NCI-H1930 (cell line): Measurements from ENCODE around the gene TMEM132D.

Source experiments
- DNase-seq, 2 experiments: peaks; one replicate each; lab custom pipeline; 2025; lab: John Stamatoyannopoulos, UW

Gene TMEM132D

DNA sequence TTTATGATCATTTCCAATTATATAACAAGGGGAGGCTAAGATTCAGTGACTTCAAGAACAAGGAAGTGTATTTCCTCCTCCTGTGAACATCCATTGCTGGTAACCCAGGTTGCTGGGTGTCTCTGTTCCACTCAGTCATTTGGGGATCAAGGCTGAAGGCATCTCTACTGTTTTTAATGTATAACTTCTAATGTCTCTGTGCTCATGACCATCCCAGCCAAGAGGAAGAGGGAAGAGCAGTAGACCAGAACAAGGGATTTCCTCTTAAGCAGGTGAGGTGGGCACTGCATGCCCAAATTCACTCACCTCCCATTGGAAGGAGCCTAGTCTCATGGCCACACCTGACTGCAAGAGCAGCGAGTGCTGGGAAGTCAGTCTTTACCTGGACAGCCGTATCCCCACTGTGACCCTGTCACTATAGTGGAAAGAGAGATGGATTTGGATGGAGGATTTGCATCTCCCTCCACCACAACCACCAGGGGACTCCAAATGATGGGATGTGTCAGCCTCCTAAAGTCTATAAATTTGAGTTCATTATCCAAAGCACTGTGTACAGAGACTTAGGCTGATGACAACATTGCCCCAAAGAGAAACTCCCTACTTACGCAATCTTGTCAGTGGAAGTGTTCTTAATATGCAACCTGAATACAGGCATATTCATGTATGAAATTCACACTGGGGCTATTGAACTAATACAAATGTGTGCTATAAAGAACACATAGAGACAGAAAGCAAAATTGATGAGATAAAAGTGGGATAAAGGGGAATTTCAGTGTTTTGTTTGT is 368.7 kb downstream of the TMEM132D start:
- no peak for DNase-seq

DNA sequence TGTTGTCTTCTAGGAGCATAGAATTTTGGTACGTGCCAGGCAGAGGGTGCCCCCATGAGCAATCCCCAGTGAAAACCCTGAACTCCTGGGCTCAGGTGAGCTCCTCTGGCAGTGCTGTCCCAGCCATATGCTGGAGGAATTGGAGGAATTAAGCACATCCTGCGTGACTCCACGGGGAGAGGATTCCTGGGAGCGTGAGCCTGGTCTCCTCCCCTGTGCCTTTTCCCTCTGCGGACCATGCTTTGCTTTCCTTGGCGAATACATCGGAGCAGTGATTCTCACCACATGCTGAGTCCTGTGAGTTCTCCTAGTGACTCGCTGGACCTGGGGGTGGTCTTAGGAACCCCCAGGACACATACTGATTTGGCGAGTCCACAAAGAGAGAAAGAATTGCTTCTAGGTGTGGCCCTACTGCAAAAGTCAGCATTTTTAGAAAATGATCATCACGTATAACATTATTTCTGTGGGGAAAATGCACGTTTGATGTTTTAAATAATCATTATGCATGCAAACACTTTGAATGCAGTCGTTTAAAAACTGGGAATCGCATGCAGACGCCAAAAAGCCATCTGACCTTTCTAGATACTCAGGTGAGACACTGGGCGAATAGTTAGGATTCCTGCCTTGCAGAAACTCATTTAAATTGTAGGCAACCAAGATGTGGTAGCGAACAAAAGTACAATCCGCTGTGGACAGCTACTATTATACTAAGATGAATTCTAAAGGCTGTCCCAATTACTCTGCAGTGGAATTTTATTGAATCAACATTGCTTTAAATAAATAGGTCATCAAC is 370.9 kb downstream of the TMEM132D start:
- DNase-seq = no peak

DNA sequence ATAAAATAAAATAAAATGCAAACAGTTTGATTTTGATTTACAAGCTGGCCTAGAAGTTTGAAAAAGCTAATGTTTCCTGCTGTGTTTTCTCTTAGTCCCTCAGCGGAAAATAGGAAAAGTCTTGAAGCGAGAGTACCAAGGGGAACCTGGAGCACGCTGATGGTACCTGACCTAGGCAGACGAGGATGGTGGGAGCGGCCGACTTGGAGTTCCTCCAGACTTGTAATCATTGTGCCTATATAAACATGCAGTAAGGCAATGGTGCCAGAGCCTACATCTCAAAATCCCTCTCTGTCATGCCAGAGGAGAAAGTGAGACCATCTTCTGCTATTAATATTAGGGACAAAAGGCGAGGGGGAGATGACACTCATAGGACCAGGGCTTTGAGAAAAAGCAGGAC is 371.7 kb downstream of the TMEM132D start:
- no peak for DNase-seq

DNA sequence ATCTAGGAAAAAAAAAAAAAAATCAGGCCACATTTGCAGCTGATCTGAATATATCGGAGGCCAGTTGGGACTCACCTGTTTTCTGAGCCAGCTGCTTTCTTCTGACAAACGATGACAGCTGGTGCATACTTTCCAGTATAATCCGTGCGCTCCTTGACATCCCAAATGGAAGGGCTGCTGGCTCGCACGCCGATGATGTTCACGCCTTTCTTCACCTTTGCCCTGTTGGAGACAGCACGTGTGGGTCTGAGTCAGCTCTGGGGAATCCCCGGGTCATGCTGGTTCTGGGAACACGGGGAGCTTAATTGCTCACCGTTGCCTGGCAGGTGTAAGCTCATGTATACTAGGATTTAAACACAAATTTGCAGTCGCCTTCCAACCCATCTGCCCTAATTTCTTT is 372.8 kb downstream of the TMEM132D start:
- no peak for DNase-seq

DNA sequence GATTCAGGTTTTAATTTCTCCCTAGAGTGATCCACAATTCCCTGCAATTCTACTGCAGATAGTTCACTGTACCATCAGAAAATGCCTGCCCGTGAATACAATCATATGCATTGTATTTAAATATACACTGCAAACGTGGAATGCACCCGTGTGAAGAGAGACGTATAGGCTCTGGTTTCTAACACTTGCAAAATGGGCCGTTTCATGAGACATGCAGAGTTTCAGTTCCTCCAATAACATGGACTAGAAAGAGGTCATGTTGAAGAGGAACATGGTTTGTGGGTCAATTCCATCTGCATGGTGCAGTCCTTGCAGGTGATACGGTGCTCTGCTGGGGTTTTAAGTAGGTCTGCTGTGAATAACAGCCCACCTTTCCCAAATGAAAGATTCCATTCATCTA is 373.3 kb downstream of the TMEM132D start:
- DNase-seq = no peak

DNA sequence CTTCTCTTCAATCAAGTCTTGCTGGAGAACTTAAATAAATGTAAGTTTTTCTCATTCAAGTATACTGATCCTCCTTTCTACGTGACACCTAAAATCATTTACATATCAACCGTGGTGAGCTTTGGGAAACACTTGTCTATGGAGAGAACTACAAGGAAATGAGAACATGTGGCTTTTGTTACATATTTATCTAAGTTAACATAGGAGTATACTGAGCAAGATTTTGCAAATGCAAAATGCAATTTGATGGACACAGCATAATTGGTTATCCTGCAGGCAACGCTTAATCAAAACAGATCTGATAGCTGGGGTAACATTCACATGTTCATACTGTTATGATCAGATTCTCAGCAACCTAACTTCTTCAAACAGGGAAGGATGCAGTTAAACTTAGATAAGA is 376.3 kb downstream of the TMEM132D start:
- DNase-seq = no peak

DNA sequence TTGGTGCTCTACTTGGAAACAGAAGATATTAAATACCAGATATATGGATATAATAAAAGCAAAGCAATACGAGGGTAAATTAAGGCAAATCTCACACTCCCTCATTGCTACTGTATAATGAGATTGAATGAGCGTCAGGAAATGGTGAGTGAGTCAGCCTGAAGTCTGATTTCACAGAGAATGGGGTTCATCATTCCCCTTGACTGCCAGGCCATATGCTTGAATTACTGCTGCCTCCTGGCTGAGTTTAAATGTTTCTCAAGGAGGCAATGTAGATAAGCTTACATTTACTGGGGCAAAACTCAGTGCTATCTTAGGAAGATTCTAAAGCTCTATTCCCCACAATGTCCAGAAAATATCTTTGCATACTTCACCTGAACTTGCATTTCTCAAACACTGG is 380.2 kb downstream of the TMEM132D start:
- DNase-seq = no peak

DNA sequence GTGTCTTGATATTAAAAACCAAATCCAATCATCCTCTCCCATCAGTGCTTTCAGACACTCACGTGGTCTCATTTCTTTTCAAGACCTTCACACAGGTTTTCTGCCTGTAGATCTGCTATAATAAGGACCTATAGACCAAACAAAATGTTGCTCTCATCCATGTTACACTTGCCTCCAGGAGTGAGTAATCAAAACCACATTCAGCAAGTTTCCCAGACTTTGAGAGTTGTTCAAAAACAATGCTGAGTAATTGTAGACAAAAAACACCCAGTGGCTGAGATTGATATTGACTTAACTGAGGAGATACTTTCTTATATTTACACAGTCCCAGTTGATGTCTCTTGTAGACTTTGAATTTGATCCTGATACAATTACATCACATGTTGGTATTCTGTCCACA is 383.1 kb downstream of the TMEM132D start:
- DNase-seq = no peak

DNA sequence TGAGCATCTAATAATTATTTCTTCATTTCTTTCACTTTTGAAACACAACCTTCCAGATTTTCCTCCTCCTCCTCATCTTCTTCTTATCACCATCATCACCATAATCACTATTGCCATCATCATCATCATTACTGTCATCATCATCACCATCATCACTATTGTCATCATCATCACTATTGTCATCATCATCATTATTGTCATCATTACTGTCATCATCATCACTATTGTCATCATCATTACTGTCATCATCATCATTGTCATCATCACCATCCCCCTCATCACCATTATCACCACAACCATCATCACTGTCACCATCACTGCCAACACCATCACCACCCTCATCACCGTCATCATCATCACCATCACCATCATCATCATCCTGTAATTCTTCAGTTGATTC is 400.0 kb downstream of the TMEM132D start:
- no peak for DNase-seq

DNA sequence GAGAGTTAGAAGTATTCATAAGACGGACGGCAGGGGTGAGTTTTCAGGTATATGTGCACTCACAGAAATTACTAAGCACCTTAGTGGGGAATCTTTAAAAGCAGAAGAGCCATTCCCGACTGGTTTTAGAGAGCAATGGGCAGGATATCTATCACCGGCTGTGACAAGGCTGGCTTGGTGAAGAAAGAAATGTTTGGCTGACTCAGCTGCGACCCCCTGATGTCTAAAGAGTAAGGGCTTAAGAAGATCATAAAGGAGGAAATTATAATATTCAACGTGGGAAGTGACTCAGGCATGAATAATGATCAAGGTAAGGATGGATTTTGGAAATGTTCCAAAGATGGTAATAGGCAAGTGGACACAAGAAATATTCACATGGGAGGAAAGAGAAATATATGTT is 407.6 kb downstream of the TMEM132D start:
- no peak for DNase-seq

DNA sequence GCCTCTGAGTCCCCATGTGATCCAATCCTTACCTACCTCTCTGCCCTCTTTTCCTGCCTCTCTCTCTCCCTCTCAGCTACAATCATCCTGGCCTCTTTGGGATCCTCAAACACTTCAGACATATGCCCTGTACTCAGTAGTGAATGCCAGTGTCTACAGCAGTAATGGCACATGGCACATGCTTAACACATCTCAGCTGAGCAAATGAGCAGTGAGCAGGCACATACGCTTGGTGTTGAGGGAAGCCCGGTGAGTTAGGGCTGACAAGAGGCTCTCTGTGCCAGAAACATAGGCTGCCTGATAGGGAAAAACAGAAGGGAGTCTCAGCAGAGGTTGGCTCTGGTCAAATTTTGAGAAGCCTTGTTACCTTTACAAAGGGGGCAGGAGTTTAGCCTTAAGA is 409.1 kb downstream of the TMEM132D start:
- DNase-seq = no peak

DNA sequence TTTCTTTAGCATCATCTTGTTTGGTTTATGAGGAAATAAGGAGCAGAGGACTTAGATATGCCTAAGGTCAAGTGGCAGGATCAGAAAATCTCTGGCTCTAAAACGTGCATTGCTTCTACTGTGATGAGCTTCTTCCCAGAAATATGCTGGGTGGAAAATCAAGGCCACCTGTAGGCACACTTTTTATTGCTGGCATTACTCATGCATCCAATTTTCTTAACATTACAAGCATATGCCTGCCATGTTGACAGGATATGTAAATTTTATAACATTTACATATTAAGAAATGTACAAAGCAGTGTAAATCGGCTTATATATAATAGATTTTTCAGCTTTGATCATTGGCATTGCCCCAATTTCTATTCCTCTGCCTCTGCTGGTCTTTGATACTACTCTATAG is 409.6 kb downstream of the TMEM132D start:
- DNase-seq = no peak

DNA sequence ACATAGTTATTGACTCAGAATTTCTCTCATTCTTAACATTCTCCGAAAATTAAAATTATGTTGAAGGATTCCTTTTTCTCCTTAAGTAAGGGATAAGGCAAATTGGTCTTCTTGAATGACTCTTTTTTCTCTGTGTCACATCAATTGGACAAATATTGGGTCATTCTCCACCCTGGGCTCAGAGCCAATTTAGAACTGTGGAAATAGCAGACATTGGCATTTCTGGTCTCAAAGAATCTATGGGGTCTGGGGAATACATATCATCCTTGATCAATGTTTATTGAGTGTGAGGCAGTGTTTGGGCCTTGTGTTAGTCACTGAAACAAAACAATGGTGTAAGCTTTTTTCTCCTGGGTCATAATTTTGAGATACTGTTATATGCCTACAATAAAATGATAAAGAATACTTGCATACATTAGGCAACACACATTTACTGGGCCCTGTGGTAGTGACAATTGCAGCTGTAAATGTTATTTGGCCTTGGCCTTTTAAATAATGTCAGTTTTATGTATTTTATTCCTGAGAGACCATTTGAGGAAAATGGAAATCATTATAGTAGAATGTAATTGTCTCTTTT is 414.6 kb downstream of the TMEM132D start:
- no peak for DNase-seq

DNA sequence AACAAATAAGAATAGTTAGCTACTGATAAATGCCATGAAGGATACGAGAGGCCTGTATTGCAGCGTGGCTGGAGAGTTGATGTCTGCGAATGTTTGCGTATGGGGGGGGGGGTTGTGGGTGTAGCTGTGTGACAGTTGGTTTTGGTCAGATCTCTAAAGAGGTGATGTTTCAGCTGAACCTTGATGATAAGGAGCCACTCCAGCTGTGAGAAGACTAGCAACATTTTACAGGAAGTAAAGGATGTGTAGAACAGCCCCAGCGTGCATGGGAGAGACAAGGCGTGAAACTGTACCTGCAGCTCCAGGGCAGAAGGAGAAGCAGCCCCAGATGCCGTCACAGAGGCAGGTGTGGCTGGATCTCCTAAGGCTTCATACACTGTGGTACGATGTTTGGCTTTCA is 416.9 kb downstream of the TMEM132D start:
- DNase-seq = no peak

DNA sequence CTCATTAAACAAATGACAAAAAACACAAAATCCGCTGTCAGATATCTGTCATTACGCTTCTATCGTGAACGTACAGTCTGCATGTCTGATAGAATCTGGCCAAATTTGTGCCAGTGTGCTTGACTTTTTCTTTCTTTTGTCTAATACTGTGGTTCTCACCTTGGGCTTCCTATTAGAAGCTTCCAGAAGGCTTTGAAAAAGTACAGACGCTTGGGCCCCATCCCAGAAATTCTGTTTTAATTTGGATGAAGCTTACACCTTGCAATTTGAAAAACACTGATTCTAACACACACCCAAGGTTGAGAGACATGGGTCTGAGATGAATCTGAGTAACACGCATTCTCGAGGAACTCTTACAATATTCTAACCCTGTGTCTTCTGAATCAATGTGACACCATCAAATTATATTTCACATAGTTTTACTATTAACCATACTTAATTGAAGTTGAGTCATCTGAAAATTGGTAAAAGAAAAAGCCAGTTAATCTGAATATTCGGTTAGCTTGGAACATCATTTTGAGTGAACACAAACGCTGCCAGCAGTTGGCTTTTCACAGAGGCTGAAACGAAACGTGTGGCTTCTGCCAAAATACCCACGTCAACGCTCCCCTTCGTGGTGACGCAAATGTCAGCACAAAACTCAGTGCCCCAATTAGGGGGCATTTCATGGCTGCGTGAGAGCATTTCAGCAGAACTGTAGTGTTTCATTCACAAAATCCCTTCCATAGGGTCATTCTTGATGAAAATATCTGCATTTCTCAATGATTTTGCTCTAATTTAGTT is 420.5 kb downstream of the TMEM132D start:
- DNase-seq = no peak

DNA sequence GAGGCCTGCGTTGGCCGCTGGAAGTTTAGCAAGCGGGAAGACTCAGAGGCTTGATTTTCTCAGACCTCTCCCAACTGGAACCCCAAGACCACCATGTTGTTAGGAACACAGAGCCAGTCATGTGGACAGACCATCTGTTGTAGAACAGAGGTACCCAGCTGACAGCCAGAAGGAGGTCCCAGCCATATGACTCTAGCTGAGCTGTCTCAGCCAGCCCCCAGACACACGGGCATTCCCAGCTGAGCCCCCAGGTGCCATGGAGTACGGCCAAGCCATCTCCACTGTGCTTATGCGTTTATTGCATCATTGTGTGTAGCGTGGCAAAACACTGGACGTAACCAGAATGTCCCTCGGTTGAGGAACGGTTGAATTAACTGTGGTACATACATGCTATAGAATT is 421.9 kb downstream of the TMEM132D start:
- no peak for DNase-seq

DNA sequence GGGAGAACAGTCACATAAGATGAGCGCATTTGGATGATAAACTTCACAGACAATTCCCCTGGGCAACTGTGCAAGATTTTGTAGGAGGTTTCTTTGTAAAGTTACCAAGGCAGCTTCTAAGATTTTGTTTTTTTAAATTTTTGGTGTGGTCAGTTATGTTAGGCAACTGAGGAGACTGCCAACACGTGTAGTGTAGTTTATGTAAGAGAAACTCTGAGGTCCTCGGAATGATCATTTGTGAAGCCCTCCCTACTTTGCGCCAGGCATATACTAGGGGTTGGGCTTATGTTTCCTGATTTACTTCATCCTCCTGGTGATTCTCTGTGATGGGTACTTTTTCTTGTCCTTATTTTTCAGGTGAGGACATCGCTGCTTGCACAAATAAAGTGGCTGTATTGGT is 433.6 kb downstream of the TMEM132D start:
- DNase-seq = no peak

DNA sequence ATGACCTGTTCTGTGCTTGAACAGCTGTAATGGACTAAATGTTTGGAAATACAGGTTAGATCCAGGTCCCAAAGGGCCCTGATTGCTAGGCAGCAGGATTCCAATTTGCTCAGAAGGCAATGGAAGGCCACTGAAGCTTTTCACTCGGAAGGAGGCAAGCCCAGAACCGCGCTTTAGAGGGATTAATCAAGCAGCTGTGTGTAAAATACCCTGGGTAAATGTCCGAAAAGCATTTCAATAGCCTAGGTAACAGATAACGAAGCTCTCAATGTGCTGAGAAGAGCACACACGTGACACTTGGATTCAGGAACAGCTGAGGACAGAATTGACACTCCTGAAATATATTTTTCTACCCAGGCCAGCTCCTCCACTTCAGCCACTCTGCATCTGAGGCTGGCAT is 436.1 kb downstream of the TMEM132D start:
- DNase-seq = no peak

DNA sequence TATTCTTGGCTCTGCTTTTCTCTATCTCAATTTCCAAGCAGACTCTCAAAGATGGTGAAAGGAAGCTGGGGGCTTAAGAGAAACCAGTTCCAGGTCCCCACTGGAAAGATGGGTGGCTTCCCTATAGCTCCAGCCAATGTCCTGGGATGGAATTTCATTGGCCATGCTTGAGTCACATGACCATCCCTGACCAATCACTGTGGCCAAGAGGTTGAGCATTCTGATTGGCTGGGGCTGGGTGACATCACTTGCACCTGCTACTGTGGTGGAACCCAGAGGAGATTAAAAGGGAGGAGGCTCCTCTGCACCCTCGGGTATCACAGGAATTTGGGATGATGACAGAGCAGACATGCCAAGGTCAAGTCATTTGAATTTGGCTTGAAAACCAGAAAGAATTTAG is 436.5 kb downstream of the TMEM132D start:
- no peak for DNase-seq

DNA sequence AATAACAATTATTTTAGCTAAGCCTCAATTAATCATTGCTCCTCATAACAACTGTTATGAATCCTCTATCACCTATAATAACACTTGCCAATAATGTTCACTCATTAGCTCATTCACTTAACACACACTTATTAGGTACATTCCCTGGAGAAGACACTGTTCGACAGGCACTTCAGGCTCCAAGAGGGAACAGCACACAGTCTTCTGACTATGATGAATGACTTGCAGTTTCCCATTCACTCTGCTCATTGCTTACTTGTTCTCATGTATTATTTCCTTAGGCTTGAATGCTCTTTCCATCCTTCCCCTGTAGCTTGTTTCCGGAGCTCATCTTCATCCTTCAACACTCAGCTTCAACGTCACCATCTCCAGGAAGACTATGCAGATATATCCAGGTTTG is 437.3 kb downstream of the TMEM132D start:
- no peak for DNase-seq

DNA sequence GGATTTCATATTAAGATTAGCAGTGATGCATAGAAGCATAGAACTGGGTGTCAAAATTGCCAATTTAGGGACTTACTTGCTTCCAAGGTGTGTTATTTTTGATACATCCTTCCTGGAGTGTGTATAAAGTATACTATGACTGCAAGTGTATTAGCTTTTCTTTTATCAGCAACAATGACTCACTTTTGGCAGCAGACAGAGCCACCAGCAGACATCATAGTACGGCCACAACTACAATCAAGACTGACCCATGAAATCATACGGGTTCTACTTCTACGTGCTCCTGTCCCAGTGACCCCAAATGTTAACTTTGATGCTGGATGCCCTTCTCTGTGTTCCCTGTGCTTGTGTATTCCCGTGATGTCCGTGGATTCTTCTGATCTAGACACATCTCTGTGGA is 443.9 kb downstream of the TMEM132D start:
- no peak for DNase-seq

DNA sequence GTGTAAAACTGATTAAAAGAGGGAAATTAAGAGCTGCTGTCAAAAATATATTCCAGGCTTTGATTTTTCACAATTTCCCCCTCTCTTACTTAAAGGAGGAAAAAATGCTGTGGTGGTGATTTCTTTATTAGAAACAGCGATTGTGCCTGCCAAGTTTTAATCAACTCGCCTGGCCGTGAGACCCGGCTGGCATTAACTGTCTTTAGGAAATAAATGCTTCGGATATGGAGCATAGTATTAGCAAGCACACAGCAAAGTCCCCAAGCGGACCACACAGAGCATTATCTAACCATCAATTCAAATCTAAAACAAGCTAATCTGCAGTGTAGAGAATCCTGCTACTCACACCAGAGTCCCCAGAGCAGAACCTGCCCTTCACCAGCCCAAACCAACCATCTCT is 457.1 kb downstream of the TMEM132D start:
- DNase-seq = no peak

DNA sequence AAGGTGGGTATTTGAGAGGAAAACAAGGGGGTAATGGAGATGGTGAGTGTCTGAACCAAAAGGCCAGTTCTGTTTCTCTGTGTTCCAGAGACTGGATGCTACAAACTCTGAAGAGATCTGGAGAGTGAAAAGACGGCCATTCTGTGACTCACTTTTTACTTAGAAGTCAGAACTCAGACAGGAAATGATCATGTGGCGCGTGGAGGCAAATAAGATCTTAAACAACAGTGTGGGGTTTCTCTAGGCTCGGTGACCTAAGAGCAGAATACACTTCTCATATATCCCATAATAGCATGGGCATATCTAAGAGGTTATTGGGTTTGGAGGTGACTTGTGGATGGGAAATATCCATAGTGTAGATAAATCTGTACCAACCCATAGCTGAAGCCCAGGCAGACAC is 463.5 kb downstream of the TMEM132D start:
- DNase-seq = no peak
